Ovary (tissue), 9 donors: Measurements from ENCODE around the gene HDDC2. TPM values are rescaled to one million over a fixed set of nuclear protein-coding genes. Genes with fewer than 3 reads are reported as not detected.

Source experiments
- DNase-seq, 5 donors: peaks; one replicate each; pipeline ENCODE4 v3.0.0-alpha.2; 2019 to 2020
- H3K27ac ChIP-seq, 2 donors: fragments of 200-600 bp; one replicate each; pipeline versions ENCODE4 v1.5.1 to v1.8.0; 2019 to 2022
- H3K27me3 ChIP-seq: fragments of 200-600 bp; one replicate; pipeline ENCODE4 v1.8.0; 2022
- H3K36me3 ChIP-seq: fragments of 200-600 bp; sonication (generic); one replicate; pipeline ENCODE4 v1.5.1; 2019
- H3K4me1 ChIP-seq: one replicate; pipeline ENCODE4 v1.8.1; 2013; ENCODE audit warnings: mild to moderate bottlenecking, moderate library complexity; ENCODE audit not compliant: insufficient read depth
- H3K4me3 ChIP-seq: fragments of 200-600 bp; sonication (generic); one replicate; pipeline ENCODE4 v1.5.1; 2017
- H3K9me3 ChIP-seq, 2 donors: fragments of 200-600 bp in 1 of 2; sonication (generic) in 1 of 2; one replicate each; pipeline versions ENCODE4 v1.5.1 to v1.8.1; 2013 to 2019; ENCODE audit warnings: mild to moderate bottlenecking in 1 of 2, moderate library complexity in 1 of 2
- EP300 ChIP-seq: sonication (generic); formaldehyde crosslinking; IDR thresholded peaks from one replicate; pipeline ENCODE4 v1.6.1; 2017; ENCODE audit warnings: antibody characterized with exemption
- POLR2A ChIP-seq: fragments of 450-650 bp; IDR thresholded peaks from one replicate; pipeline ENCODE4 v1.6.1; 2017; ENCODE audit warnings: antibody characterized with exemption, mild to moderate bottlenecking, moderate library complexity
- WGBS, 3 donors: extraction: QIAGEN DNeasy Blood & Tissue Kit in 1 of 3; methylation state at CpG; one replicate each; pipeline versions ENCODE4 v1.1.5 to v1.1.7; 2013 to 2017; 5-methylcytosine and 5-hydroxymethylcytosine counted together
- intact Hi-C, 4 donors: fragments of 100-400 bp; cut with DNase I; formaldehyde crosslinking; loops; one replicate each; pipeline versions ENCODE4 v1.11.0 to v1.15.1; 2022 to 2023
- polyA plus RNA-seq, 2 donors: library from polyadenylated mRNA; stranded (reverse); fragments of 200-250 nt in 1 of 2; fragments of 350-450 nt in 1 of 2; fragmentation: Illumina TruSeq in 1 of 2; extraction: RNeasy Lipid Tissue Mini Kit (QIAGEN cat#74804) in 1 of 2; gene quantifications; one replicate each; pipeline ENCODE4 v1.2.3, GENCODE V29; 2013 to 2014
- total RNA-seq, 7 donors: library from RNA; depleted of rRNA in 2 of 7; stranded (reverse); fragments of >200 nt in 2 of 7; fragmentation: NEBNext Ultra II Directional in 3 of 7; extraction: Animal tissue kit (Norgen Biotek cat#: 25700) in 3 of 7; gene quantifications; one replicate each; pipeline versions ENCODE4 v1.1.0 to v1.2.4, GENCODE V29; 2016 to 2023
- TF ChIP-seq, protein P1 (sequence below), 3 donors: fragments of 450-650 bp in 2 of 3; fragments of 200-600 bp in 1 of 3; IDR thresholded peaks; one replicate each; pipeline versions ENCODE4 v1.5.1 to v1.8.0; 2016 to 2022; ENCODE audit warnings: antibody characterized with exemption in 3 of 3, mild to moderate bottlenecking in 1 of 3
- donor health status: DM: no; HTN: no; CAD: no; lungs with moderate emphysema.
- donor health status: DM: no; HTN: no; CAD: no.
- donor health status: Bipolar disorder and iron deficiency.
- donor health status: DM: yes; HTN: yes; CAD: no.
- donor health status: DM: no; HTN: no; CAD: no.
- donor health status: DM: yes; HTN: yes; CAD: no.

Gene HDDC2
- total and polyA plus RNA-seq, 9 donors, result 31.4 to 80.6 (median 64.0) TPM

DNA sequence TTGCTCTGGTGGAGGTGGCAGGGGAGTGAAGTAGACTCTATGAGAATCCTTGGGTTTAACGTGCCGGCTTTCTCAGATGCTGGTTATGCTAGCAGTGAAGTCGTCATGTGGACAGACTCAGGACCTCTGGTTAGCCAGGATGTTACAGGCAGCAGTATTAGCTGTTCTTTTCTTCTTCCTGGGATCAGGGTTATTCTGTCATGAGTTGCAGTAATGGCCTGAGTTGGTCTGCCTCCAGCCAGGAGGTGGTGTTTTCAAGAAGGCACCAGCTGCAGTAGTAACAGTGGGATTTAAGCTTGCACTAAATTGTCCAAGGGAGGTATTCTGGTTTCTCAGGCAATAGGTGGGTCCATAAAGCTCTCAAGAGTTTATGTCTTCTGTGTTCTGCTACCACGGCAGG lies 56.7 kb downstream of the HDDC2 start:
- TF ChIP-seq EP300 (no peak), POLR2A (no peak)
- TF ChIP-seq, protein P1, sequence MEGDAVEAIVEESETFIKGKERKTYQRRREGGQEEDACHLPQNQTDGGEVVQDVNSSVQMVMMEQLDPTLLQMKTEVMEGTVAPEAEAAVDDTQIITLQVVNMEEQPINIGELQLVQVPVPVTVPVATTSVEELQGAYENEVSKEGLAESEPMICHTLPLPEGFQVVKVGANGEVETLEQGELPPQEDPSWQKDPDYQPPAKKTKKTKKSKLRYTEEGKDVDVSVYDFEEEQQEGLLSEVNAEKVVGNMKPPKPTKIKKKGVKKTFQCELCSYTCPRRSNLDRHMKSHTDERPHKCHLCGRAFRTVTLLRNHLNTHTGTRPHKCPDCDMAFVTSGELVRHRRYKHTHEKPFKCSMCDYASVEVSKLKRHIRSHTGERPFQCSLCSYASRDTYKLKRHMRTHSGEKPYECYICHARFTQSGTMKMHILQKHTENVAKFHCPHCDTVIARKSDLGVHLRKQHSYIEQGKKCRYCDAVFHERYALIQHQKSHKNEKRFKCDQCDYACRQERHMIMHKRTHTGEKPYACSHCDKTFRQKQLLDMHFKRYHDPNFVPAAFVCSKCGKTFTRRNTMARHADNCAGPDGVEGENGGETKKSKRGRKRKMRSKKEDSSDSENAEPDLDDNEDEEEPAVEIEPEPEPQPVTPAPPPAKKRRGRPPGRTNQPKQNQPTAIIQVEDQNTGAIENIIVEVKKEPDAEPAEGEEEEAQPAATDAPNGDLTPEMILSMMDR (IDR thresholded peaks at IDR 0.05), result no peak
- Histone ChIP-seq H3K36me3 (no peaks in the 10 kb centered on the region), H3K27me3 (no peaks in the 10 kb centered on the region), H3K4me1 (no peaks in the 10 kb centered on the region), H3K27ac (no peak overlapping the region), H3K9me3 (no peaks in the 10 kb centered on the region), H3K4me3 (no peak overlapping the region)
- 91 to 93% (median 92%) methylated on average over 4 of the region's 4 CpGs for WGBS, 3 donors
- DNase-seq, result no peak
- intact Hi-C loops, result no loop called here

DNA sequence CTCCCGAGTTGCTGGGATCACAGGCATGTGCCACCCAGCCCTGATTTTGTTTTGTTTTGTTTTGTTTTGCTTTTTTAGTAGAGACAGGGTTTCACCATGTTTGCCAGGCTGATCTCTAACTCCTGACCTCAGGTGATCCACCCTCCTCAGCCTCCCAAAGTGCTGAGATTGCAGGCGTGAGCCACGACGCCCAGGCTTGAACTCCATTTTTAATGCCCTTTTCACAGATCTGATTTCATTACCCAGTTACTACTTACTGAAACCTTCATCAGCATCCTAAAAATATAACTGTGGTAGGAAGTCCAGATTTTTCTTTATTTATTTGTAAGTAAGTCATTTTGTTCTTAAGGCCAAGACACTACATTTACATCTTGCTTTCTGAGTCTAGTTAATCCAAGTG lies 64.0 kb downstream of the HDDC2 start:
- WGBS, 3 donors, result 84 to 89% (median 89%) methylated on average over 4 of the region's 4 CpGs
- H3K4me1 ChIP-seq, result no peaks in the 10 kb centered on the region
- intact Hi-C loops, result no loop called here

DNA sequence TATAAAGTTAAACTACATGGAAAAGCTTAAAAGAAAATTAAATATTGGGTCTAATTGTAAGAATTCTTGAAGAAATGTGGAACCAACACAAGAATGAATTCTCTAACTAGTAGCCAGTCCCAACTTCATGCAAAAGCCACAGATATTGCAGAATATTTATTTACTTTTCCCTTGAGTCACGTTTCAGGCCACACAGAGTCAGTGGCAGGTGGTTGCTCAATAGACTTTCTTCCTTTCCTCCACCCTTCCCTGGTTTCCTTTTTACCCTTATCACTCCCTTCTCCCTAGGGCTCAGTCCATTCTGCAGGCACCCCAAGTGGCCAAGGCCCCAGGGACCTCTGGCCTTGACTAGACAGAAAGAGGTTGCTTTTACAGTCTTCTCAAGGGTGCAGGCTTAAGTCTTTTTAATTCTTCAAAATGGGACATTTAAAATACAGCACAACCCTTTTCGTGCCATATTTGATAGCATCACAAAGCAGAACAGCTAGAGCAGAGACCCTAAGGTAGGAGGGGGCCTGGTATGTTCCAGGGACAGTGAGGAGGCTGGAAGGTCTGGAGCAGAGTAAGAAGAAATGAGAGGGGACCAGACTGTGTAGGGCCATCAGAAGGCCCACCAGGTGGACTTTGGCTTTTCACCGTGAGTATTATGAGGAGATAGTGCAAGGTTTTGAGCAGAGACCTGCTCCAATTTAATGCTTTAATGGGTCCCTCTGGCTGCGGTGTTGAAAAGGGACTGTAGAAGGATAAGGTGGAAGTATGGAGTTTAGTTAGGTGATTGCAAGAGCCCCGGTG lies 65.0 kb downstream of the HDDC2 start:
- no peaks in the 10 kb centered on the region for H3K36me3 ChIP-seq
- no peak for DNase-seq
- H3K4me1 ChIP-seq, result no peaks in the 10 kb centered on the region
- H3K9me3 ChIP-seq, result no peaks in the 10 kb centered on the region
- H3K4me3 ChIP-seq, result no peak overlapping the region
- TF ChIP-seq POLR2A, result no peak
- TF ChIP-seq EP300, result no peak
- TF ChIP-seq, protein P1 (IDR thresholded peaks at IDR 0.05), result no peak
- H3K27me3 ChIP-seq, result no peaks in the 10 kb centered on the region
- H3K27ac ChIP-seq, result no peak overlapping the region
- intact Hi-C loops, result no loop called here
- WGBS, 3 donors, result 85 to 89% (median 86%) methylated on average over 5 of the region's 5 CpGs

More for the DNA sequence above, 64.0 kb downstream of the HDDC2 start:
- no peak for DNase-seq
- H3K36me3 ChIP-seq, result no peaks in the 10 kb centered on the region
- H3K27me3 ChIP-seq, result no peaks in the 10 kb centered on the region
- H3K4me3 ChIP-seq, result no peak overlapping the region
- no peaks in the 10 kb centered on the region for H3K9me3 ChIP-seq
- TF ChIP-seq POLR2A (no peak), EP300 (no peak)
- TF ChIP-seq, protein P1 (IDR thresholded peaks at IDR 0.05), result no peak
- no peak overlapping the region for H3K27ac ChIP-seq

DNA sequence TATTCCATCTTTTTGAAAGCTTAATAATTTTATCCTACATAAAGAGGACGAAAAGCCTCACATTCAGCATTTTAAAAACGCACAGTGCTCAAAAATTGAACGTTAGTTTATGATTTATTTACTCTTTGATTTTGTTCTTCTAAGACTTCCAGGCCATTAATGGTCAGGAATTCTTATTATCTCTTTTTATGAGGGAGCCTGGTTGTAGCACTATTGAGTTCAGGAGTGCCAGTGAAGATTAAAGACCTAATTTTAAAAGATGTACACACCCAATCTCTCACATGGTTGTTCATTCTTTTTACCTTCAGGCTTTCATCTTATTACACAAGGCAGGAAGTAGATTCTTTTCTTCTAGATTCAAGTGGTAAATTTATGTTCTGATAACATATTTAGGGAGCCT lies 68.6 kb downstream of the HDDC2 start:
- Histone ChIP-seq H3K36me3 (no peaks in the 10 kb centered on the region), H3K4me1 (no peaks in the 10 kb centered on the region), H3K9me3 (no peaks in the 10 kb centered on the region), H3K27me3 (no peaks in the 10 kb centered on the region), H3K27ac (no peak overlapping the region), H3K4me3 (no peak overlapping the region)
- intact Hi-C loops, result no loop called here
- no peak for DNase-seq
- TF ChIP-seq EP300 (no peak), POLR2A (no peak)
- TF ChIP-seq, protein P1 (IDR thresholded peaks at IDR 0.05), result no peak
- WGBS, 3 donors, result 30 to 50% (median 32%) methylated on average over 3 of the region's 3 CpGs
